GM12878 (cell line): ENCODE measurements around the gene SSU72. TPM values are rescaled to one million over a fixed set of nuclear protein-coding genes. Genes with fewer than 3 reads are reported as not detected.
A peak's percentile ranks its signal among the peaks of the same experiment; 100 is the strongest.

ENCODE experiments used
- ATAC-seq: fragments of 200-7000 bp; cut with Tn5 transposase; 3 replicates; pipeline ENCODE4 v1.9.1; 2020; ENCODE audit warnings: mild to moderate bottlenecking, moderate library complexity
- BruUV-seq: library from RNA; stranded (reverse); fragments of 400-500 nt; replicated peaks from 2 replicates; lab custom pipeline; 2021; lab: Mats Ljungman, UMichigan
- CTCF ChIA-PET: fragments of 300-600 bp; sonication (Branson Sonifier 250); formaldehyde crosslinking; extraction: SDS; loops from one replicate; lab custom pipeline; 2021; ENCODE audit warnings: inconsistent platforms; lab: Yijun Ruan, JAX
- POLR2A ChIA-PET: fragments of 350-600 bp; formaldehyde crosslinking; extraction: SDS; loops from one replicate; lab custom pipeline; 2021; ENCODE audit warnings: inconsistent platforms; lab: Charles Lee
- RAD21 ChIA-PET: fragments of 300-600 bp; sonication (Branson Sonifier 250); formaldehyde crosslinking; loops from one replicate; lab custom pipeline; 2023; ENCODE audit warnings: antibody characterized with exemption; ENCODE audit not compliant: unreplicated experiment; lab: Charles Lee
- SMC1A ChIA-PET: fragments of 300-600 bp; sonication (Branson Sonifier 250); formaldehyde crosslinking; loops from one replicate; lab custom pipeline; 2023; ENCODE audit not compliant: unreplicated experiment, uncharacterized antibody; lab: Charles Lee
- DNase-seq: peaks from one replicate; pipeline ENCODE4 v3.0.0-alpha.2; 2011; ENCODE audit warnings: low read depth, low spot score
- FAIRE-seq: peaks from 3 replicates; lab custom pipeline; 2011; peaks lifted over from hg19 to GRCh38; lab: Jason Lieb, UNC
- H2AFZ ChIP-seq: 2 replicates; pipeline ENCODE4 v1.6.0; 2011; ENCODE audit warnings: low read depth, low read length, control low read depth; ENCODE audit not compliant: control insufficient read depth
- H3K27ac ChIP-seq: 2 replicates; pipeline ENCODE4 v1.5.1; 2011; ENCODE audit warnings: control low read depth; ENCODE audit not compliant: control insufficient read depth, insufficient read depth
- H3K27me3 ChIP-seq, 2 experiments: replicated peaks in 1 of 2; 2 replicates each; pipeline versions ENCODE4 v1.6.0 to v1.6.1; 2011; ENCODE audit warnings: low read length in 1 of 2; ENCODE audit not compliant: control insufficient read depth in 2 of 2, insufficient read depth in 2 of 2
- H3K36me3 ChIP-seq, 2 experiments: 2 replicates each; pipeline ENCODE4 v1.5.1; 2011; ENCODE audit warnings: low read length in 1 of 2; ENCODE audit not compliant: control insufficient read depth in 2 of 2, insufficient read depth in 2 of 2
- H3K4me1 ChIP-seq: 2 replicates; pipeline ENCODE4 v1.6.1; 2011; ENCODE audit warnings: mild to moderate bottlenecking, low read length, moderate library complexity, mixed read lengths; ENCODE audit not compliant: control insufficient read depth, insufficient read depth
- H3K4me2 ChIP-seq: 2 replicates; pipeline ENCODE4 v1.6.0; 2011; ENCODE audit warnings: control low read depth; ENCODE audit not compliant: control insufficient read depth, insufficient read depth
- H3K4me3 ChIP-seq: fragments of 200-600 bp; sonication (generic); 2 replicates; pipeline ENCODE4 v1.5.1; 2016
- H3K79me2 ChIP-seq: 2 replicates; pipeline ENCODE4 v1.6.0; 2011; ENCODE audit warnings: low read length; ENCODE audit not compliant: control insufficient read depth, insufficient read depth
- H3K9ac ChIP-seq: 2 replicates; pipeline ENCODE4 v1.8.0; 2011; ENCODE audit warnings: low read length, control low read depth, mixed read lengths; ENCODE audit not compliant: control insufficient read depth, insufficient read depth
- H3K9me3 ChIP-seq: replicated peaks from 3 replicates; pipeline ENCODE4 v1.5.1; 2011; ENCODE audit warnings: mild to moderate bottlenecking, low read length; ENCODE audit not compliant: control insufficient read depth, insufficient read depth
- H4K20me1 ChIP-seq: 2 replicates; pipeline ENCODE4 v1.6.0; 2011; ENCODE audit not compliant: control insufficient read depth, insufficient read depth
- BHLHE40 ChIP-seq, 2 experiments: fragments of 450-650 bp in 1 of 2; IDR thresholded peaks; 2 replicates each; pipeline ENCODE4 v1.6.1; 2011 to 2017; ENCODE audit warnings: low read depth in 2 of 2, borderline replicate concordance in 1 of 2, improper control_type of control experiment in 1 of 2, low read length in 1 of 2, mild to moderate bottlenecking in 1 of 2
- CREM ChIP-seq: IDR thresholded peaks from 2 replicates; pipeline ENCODE4 v1.6.1; 2014; ENCODE audit warnings: antibody characterized with exemption, low read depth
- EGR1 ChIP-seq, 2 experiments: IDR thresholded peaks; 1 replicate in 1 of 2; 2 replicates in 1 of 2; pipeline ENCODE4 v1.6.1; 2011 to 2012; ENCODE audit warnings: low read depth in 2 of 2, low read length in 2 of 2, borderline replicate concordance in 1 of 2, mild to moderate bottlenecking in 1 of 2, moderate library complexity in 1 of 2
- EZH2 ChIP-seq: IDR thresholded peaks from 2 replicates; pipeline ENCODE4 v1.6.1; 2012; ENCODE audit warnings: low read depth, mild to moderate bottlenecking, control low read depth, inconsistent platforms, low read length, borderline replicate concordance; ENCODE audit not compliant: control insufficient read depth
- IRF3 ChIP-seq: fragments of 450-650 bp; IDR thresholded peaks from 2 replicates; pipeline ENCODE4 v1.6.1; 2014; ENCODE audit warnings: mild to moderate bottlenecking
- MTA3 ChIP-seq: IDR thresholded peaks from 2 replicates; pipeline ENCODE4 v1.6.1; 2012; ENCODE audit warnings: low read length, inconsistent platforms, borderline replicate concordance
- PML ChIP-seq: IDR thresholded peaks from 2 replicates; pipeline ENCODE4 v1.6.1; 2012; ENCODE audit warnings: low read length, inconsistent platforms
- POLR2A ChIP-seq: IDR thresholded peaks from 2 replicates; pipeline ENCODE4 v1.6.1; 2011; ENCODE audit warnings: low read depth, mild to moderate bottlenecking, low read length
- POLR2AphosphoS2 ChIP-seq: IDR thresholded peaks from 2 replicates; pipeline ENCODE4 v1.6.1; 2011; ENCODE audit warnings: low read depth, mild to moderate bottlenecking, low read length, improper control_type of control experiment, moderate library complexity
- POLR2AphosphoS5 ChIP-seq: IDR thresholded peaks from 2 replicates; pipeline ENCODE4 v1.6.1; 2011; ENCODE audit warnings: mild to moderate bottlenecking, low read length, inconsistent platforms
- SMARCA5 ChIP-seq: fragments of 450-650 bp; IDR thresholded peaks from 2 replicates; pipeline ENCODE4 v1.6.1; 2017; ENCODE audit warnings: mild to moderate bottlenecking
- TCF7 ChIP-seq: IDR thresholded peaks from 2 replicates; pipeline ENCODE4 v1.6.1; 2014; ENCODE audit warnings: antibody characterized with exemption, borderline replicate concordance
- ZBTB40 ChIP-seq: fragments of 450-650 bp; IDR thresholded peaks from 2 replicates; pipeline ENCODE4 v1.6.1; 2016; ENCODE audit warnings: mild to moderate bottlenecking, moderate library complexity, borderline replicate concordance
- ZNF274 ChIP-seq: IDR thresholded peaks from one replicate; pipeline ENCODE4 v1.8.0; 2011; ENCODE audit not compliant: insufficient read length, insufficient read depth
- WGBS: methylation state at CpG from one replicate; pipeline ENCODE4 v1.1.6; 2016; ENCODE audit warnings: low lambda C conversion rate; ENCODE audit not compliant: insufficient replicate concordance, insufficient coverage; ENCODE audit errors: missing lambda C conversion rate; 5-methylcytosine and 5-hydroxymethylcytosine counted together
- in situ Hi-C: fragments of 300-500 bp; cut with MboI; formaldehyde crosslinking; loops from 9 replicates; pipeline ENCODE4 v1.14.3; 2018; ENCODE audit warnings: mixed read lengths
- intact Hi-C: fragments of 100-400 bp; cut with micrococcal nuclease; formaldehyde crosslinking; loops from one replicate; pipeline ENCODE4 v1.14.2; 2022; ENCODE audit not compliant: unreplicated experiment
- polyA plus RNA-seq, 11 experiments: library from polyadenylated mRNA; depleted of rRNA in 4 of 11; unstranded in 6 of 11; stranded (reverse) in 5 of 11; fragments of >200 nt; fragmentation: Nextera tagmentation in 4 of 11; fragmentation: Illumina TruSeq in 1 of 11; extraction: Ambion mirVana in 4 of 11; extraction: Trizol in 1 of 11; gene quantifications; 1 replicate in 1 of 11; 2 replicates in 10 of 11; pipeline versions ENCODE4 v1.2.1 to v1.2.3, GENCODE V29; 2011 to 2016; ENCODE audit warnings: inconsistent platforms in 2 of 11, missing spikeins in 2 of 11, low read depth in 1 of 11
- total RNA-seq, 4 experiments: library from RNA; depleted of rRNA in 3 of 4; stranded (reverse); fragments of >200 nt in 3 of 4; fragmentation: Illumina TruSeq in 1 of 4; extraction: Trizol in 1 of 4; gene quantifications; 2 replicates each; pipeline versions ENCODE4 v1.2.1 to v1.2.3, GENCODE V29; 2013 to 2021

Gene SSU72
- total and polyA plus RNA-seq, 10 of the 15 experiments (the other 5 are each of a cell fraction or from before 2014, with no cell fraction given), result 28.6 to 172 (median 67.7) TPM

GRCh38 chr1:1563688-1564087, 11.0 kb downstream of the SSU72 start (continued):
- TF ChIP-seq BHLHE40 (IDR thresholded peaks at IDR 0.05; ENCODE audit: borderline replicate concordance in 1 of 2, low read depth in 2 of 2, low read length in 1 of 2), result no peak
- TF ChIP-seq PML, result no peak
- no peak for TF ChIP-seq POLR2AphosphoS5
- no peak for TF ChIP-seq EZH2
- no peak for TF ChIP-seq MTA3
- TF ChIP-seq IRF3, result no peak
- TF ChIP-seq TCF7, result no peak
- no peak for TF ChIP-seq SMARCA5
- no peak for TF ChIP-seq CREM
- TF ChIP-seq, all 136 proteins: peak for 0

GRCh38 chr1:1562556-1563195, 12.0 kb downstream of the SSU72 start:
- ChIA-PET SMC1A (no interaction called here), POLR2A (no interaction called here), CTCF (no interaction called here), RAD21 (interaction anchor here (1.1 kb wide), 1 partner anchor 90 kb away, joined by 3 read pairs; no protein-coding TSS in a partner anchor)
- H3K4me2 ChIP-seq, result no peak overlapping the region
- in situ Hi-C loops, result no loop called here
- H3K4me1 ChIP-seq, result no peaks in the 10 kb centered on the region
- no peak overlapping the region for H3K4me3 ChIP-seq
- 93% methylated on average over 21 of the region's 21 CpGs for WGBS
- DNase-seq (no peak), FAIRE-seq (no peak), ATAC-seq (no peak; the same call in 2 of the 3 replicates)
- H3K27ac ChIP-seq, result no peak overlapping the region
- H3K9ac ChIP-seq, result no peak overlapping the region
- no peak overlapping the region for H2AFZ ChIP-seq
- no TSS peak for BruUV-seq
- intact Hi-C loops, result no loop called here
- peaks cover 11% of the 10 kb centered on the region for H4K20me1 ChIP-seq
- H3K9me3 ChIP-seq, result no peaks in the 10 kb centered on the region
- TF ChIP-seq POLR2AphosphoS5, result peak; percentile 44; the same call in 1 of the 2 replicates
- peak; percentile 76 for TF ChIP-seq POLR2A
- 0 out of 2 replicates have a peak, but pooled peaks have one; percentile 49 for TF ChIP-seq POLR2AphosphoS2
- no peak for TF ChIP-seq ZBTB40
- no peak for TF ChIP-seq ZNF274
- TF ChIP-seq EGR1 (IDR thresholded peaks at IDR 0.05; ENCODE audit: borderline replicate concordance in 1 of 2, low read depth in 2 of 2, low read length in 2 of 2), result no peak
- H3K79me2 ChIP-seq, result peaks cover 21% of the 10 kb centered on the region
- H3K36me3 ChIP-seq, result peaks cover 28 to 37% of the 10 kb centered on the region in 2 experiments
- no peaks in the 10 kb centered on the region for H3K27me3 ChIP-seq
